PC-3 (cell line): Measurements from ENCODE around the gene FBXO15. TPM values are rescaled to one million over a fixed set of nuclear protein-coding genes. Genes with fewer than 3 reads are reported as not detected.

ENCODE experiments used
- ATAC-seq: fragments of 200-7000 bp; cut with Tn5 transposase; 2 replicates; pipeline ENCODE4 v1.9.1; 2020; ENCODE audit warnings: mild to moderate bottlenecking, moderate library complexity
- BruUV-seq: library from RNA; stranded (reverse); fragments of 400-500 nt; replicated peaks from 2 replicates; lab custom pipeline; 2021; lab: Mats Ljungman, UMichigan
- CTCF ChIA-PET: fragments of 300-600 bp; sonication (Branson Sonifier 250); formaldehyde crosslinking; loops from one replicate; lab custom pipeline; 2022; ENCODE audit warnings: antibody characterized with exemption; lab: Charles Lee
- POLR2A ChIA-PET: fragments of 300-600 bp; sonication (Branson Sonifier 250); formaldehyde crosslinking; loops from one replicate; lab custom pipeline; 2022; ENCODE audit warnings: antibody characterized with exemption; ENCODE audit not compliant: unreplicated experiment; lab: Charles Lee
- DNase-seq: peaks from one replicate; pipeline ENCODE4 v3.0.0-alpha.2; 2015
- H2AFZ ChIP-seq: fragments of 300-600 bp; sonication (generic); 2 replicates; pipeline ENCODE4 v1.6.0; 2016; ENCODE audit warnings: antibody characterized with exemption, low read length
- H3F3A ChIP-seq: fragments of 300-600 bp; sonication (generic); one replicate; pipeline ENCODE4 v1.6.0; 2017; ENCODE audit warnings: antibody characterized with exemption, low read length, control low read depth, mild to moderate bottlenecking; ENCODE audit not compliant: unreplicated experiment
- H3K27ac ChIP-seq: fragments of 300-600 bp; sonication (generic); 2 replicates; pipeline ENCODE4 v1.5.1; 2016; ENCODE audit warnings: mild to moderate bottlenecking, low read length
- H3K27me3 ChIP-seq: fragments of 300-600 bp; sonication (generic); 2 replicates; pipeline ENCODE4 v1.6.1; 2016; ENCODE audit warnings: low read length, mixed read lengths
- H3K36me3 ChIP-seq: fragments of 300-600 bp; sonication (generic); 2 replicates; pipeline ENCODE4 v1.6.1; 2016; ENCODE audit warnings: low read depth, mixed run types, low read length, mixed read lengths
- H3K4me1 ChIP-seq: fragments of 300-600 bp; sonication (generic); 2 replicates; pipeline ENCODE4 v1.5.1; 2016; ENCODE audit warnings: low read length; ENCODE audit not compliant: insufficient read depth
- H3K4me2 ChIP-seq: fragments of 300-600 bp; sonication (generic); 2 replicates; pipeline ENCODE4 v1.6.0; 2016; ENCODE audit warnings: low read length
- H3K4me3 ChIP-seq: fragments of 300-600 bp; sonication (generic); 2 replicates; pipeline ENCODE4 v1.5.1; 2016; ENCODE audit warnings: mild to moderate bottlenecking, low read length, mixed read lengths
- H3K79me2 ChIP-seq: fragments of 300-600 bp; sonication (generic); 2 replicates; pipeline ENCODE4 v1.6.1; 2017; ENCODE audit warnings: low read length, mixed read lengths
- H3K9ac ChIP-seq: fragments of 300-600 bp; sonication (generic); 2 replicates; pipeline ENCODE4 v1.6.0; 2016; ENCODE audit warnings: mild to moderate bottlenecking, low read length
- H3K9me2 ChIP-seq: fragments of 300-600 bp; sonication (generic); replicated peaks from 2 replicates; pipeline ENCODE4 v1.6.1; 2016; ENCODE audit warnings: mixed run types, low read length, mixed read lengths
- H3K9me3 ChIP-seq: fragments of 300-600 bp; sonication (generic); 2 replicates; pipeline ENCODE4 v1.6.1; 2016; ENCODE audit warnings: low read length, mixed read lengths
- H4K20me1 ChIP-seq: fragments of 300-600 bp; sonication (generic); 2 replicates; pipeline ENCODE4 v1.6.1; 2016; ENCODE audit warnings: low read length, mixed read lengths
- CTCF ChIP-seq: fragments of 300-600 bp; sonication (generic); conservative IDR thresholded peaks from 2 replicates; pipeline ENCODE4 v1.5.1; 2017; ENCODE audit warnings: antibody characterized with exemption, low read depth, mild to moderate bottlenecking, low read length
- EZH2 ChIP-seq: fragments of 300-600 bp; sonication (generic); IDR thresholded peaks from one replicate; pipeline ENCODE4 v1.6.1; 2017; ENCODE audit warnings: antibody characterized with exemption, mild to moderate bottlenecking, low read length; ENCODE audit not compliant: unreplicated experiment
- EZH2phosphoT487 ChIP-seq: fragments of 300-600 bp; sonication (generic); IDR thresholded peaks from 2 replicates; pipeline ENCODE4 v1.6.1; 2018; ENCODE audit warnings: mild to moderate bottlenecking, antibody characterized with exemption, low read length, borderline replicate concordance
- intact Hi-C: fragments of 100-400 bp; cut with micrococcal nuclease; formaldehyde crosslinking; loops from 2 replicates; pipeline ENCODE4 v1.9.0; 2023
- total RNA-seq: library from RNA; depleted of rRNA; stranded (reverse); fragments of >200 nt; gene quantifications from 2 replicates; pipeline ENCODE4 v1.2.3, GENCODE V29; 2014

Gene FBXO15
- total RNA-seq, 1 experiment from 2014 or later, result 0.87 TPM

- Histone ChIP-seq H3K9me2 (no peaks in the 10 kb centered on the region), H2AFZ (peak overlapping the region; percentile 76), H3K4me1 (no peaks in the 10 kb centered on the region), H4K20me1 (no peaks in the 10 kb centered on the region), H3K79me2 (no peaks in the 10 kb centered on the region), H3K9ac (no peak overlapping the region), H3F3A (no peaks in the 10 kb centered on the region), H3K9me3 (no peaks in the 10 kb centered on the region), H3K36me3 (no peaks in the 10 kb centered on the region), H3K4me3 (no peak overlapping the region), H3K27ac (no peak overlapping the region), H3K4me2 (0 out of 2 replicates have a peak overlapping the region, but pooled peaks have one; percentile 24), H3K27me3 (peaks cover 13% of the 10 kb centered on the region; the same call in 1 of the 2 replicates)
- no peak for TF ChIP-seq EZH2phosphoT487
- TF ChIP-seq EZH2, result no peak
- 0 out of 2 replicates have a peak, but pooled peaks have one; percentile 7 for TF ChIP-seq CTCF
- ATAC-seq (no peak), DNase-seq (no peak)
- ChIA-PET POLR2A (no interaction called here), CTCF (interaction anchor here (0.7 to 1.1 kb wide), 2 partner anchors 103 to 260 kb away, joined by 3 to 4 read pairs; no protein-coding TSS in a partner anchor)
- BruUV-seq, result no TSS peak
- intact Hi-C loops, result no loop called here
These were observed 64.7 kb downstream of the FBXO15 start for GRCh38 chr18:74082742-74083556.

GRCh38 chr18:74081966-74082741 is 65.5 kb downstream of the FBXO15 start:
- ATAC-seq, result peak; percentile 97
- Histone ChIP-seq H3K79me2 (no peaks in the 10 kb centered on the region), H3K4me3 (no peak overlapping the region), H4K20me1 (no peaks in the 10 kb centered on the region), H2AFZ (peak overlapping the region; percentile 76), H3F3A (no peaks in the 10 kb centered on the region), H3K27ac (no peak overlapping the region), H3K9ac (no peak overlapping the region), H3K4me2 (0 out of 2 replicates have a peak overlapping the region, but pooled peaks have one; percentile 24), H3K27me3 (peaks cover 18% of the 10 kb centered on the region; the same call in 1 of the 2 replicates), H3K36me3 (no peaks in the 10 kb centered on the region), H3K9me2 (no peaks in the 10 kb centered on the region), H3K4me1 (no peaks in the 10 kb centered on the region), H3K9me3 (no peaks in the 10 kb centered on the region)
- no peak for TF ChIP-seq EZH2phosphoT487
- TF ChIP-seq CTCF, result peak; percentile 65
- DNase-seq, result peak; percentile 55
- no TSS peak for BruUV-seq
- POLR2A ChIA-PET, result no interaction called here
- intact Hi-C loops, result no loop called here
- CTCF ChIA-PET, result interaction anchor here (0.7 to 1.1 kb wide), 2 partner anchors 102 to 260 kb away, joined by 3 to 4 read pairs; no protein-coding TSS in a partner anchor
